Retina (tissue), 1 donor: ENCODE data around the gene PGAP3.

Experiments
- DNase-seq: peaks from one replicate; pipeline ENCODE4 v3.0.0-alpha.2; 2016

PGAP3 gene

GRCh38 chr17:39655105-39655504 lies 32.8 kb downstream of the PGAP3 start:
- DNase-seq: no peak

GRCh38 chr17:39653662-39654331 lies 34.1 kb downstream of the PGAP3 start:
- peak; percentile 52 for DNase-seq

- no peak for DNase-seq
These were observed 34.6 kb downstream of the PGAP3 start for GRCh38 chr17:39653316-39653661.

- peak; percentile 74 for DNase-seq
These were observed 35.1 kb downstream of the PGAP3 start for GRCh38 chr17:39652587-39653315.

- DNase-seq: no peak
These were observed 35.8 kb downstream of the PGAP3 start for GRCh38 chr17:39651923-39652586.

GRCh38 chr17:39650121-39650579 lies 37.7 kb downstream of the PGAP3 start:
- no peak for DNase-seq

GRCh38 chr17:39648616-39649366 lies 39.1 kb downstream of the PGAP3 start:
- DNase-seq: no peak

- DNase-seq: no peak
These were observed 40.6 kb downstream of the PGAP3 start for GRCh38 chr17:39647256-39647655.

GRCh38 chr17:39643271-39643670 lies 44.6 kb downstream of the PGAP3 start:
- DNase-seq: no peak

GRCh38 chr17:39642291-39643074 lies 45.4 kb downstream of the PGAP3 start:
- no peak for DNase-seq

GRCh38 chr17:39641883-39642282 lies 46.0 kb downstream of the PGAP3 start:
- DNase-seq: no peak

- no peak for DNase-seq
These were observed 46.8 kb downstream of the PGAP3 start for GRCh38 chr17:39641097-39641496.

- no peak for DNase-seq
These were observed 47.2 kb downstream of the PGAP3 start for GRCh38 chr17:39640591-39641031.

GRCh38 chr17:39639566-39640458 lies 48.0 kb downstream of the PGAP3 start:
- DNase-seq: no peak

GRCh38 chr17:39639043-39639442 lies 48.8 kb downstream of the PGAP3 start:
- no peak for DNase-seq

- DNase-seq: no peak
These were observed 49.5 kb downstream of the PGAP3 start for GRCh38 chr17:39638317-39638716.

- peak; percentile 93 for DNase-seq
These were observed 50.7 kb downstream of the PGAP3 start, which contains the start of gene STARD3 for GRCh38 chr17:39636927-39637736. TSS of gene STARD3 (plus strand) at chr17:39637144. CDS start at chr17:39653532, 16,388 bp downstream.

- no peak for DNase-seq
These were observed 51.3 kb downstream of the PGAP3 start for GRCh38 chr17:39636587-39636926.

- no peak for DNase-seq
These were observed 52.2 kb downstream of the PGAP3 start for GRCh38 chr17:39635614-39636176.

GRCh38 chr17:39634384-39634871 lies 53.4 kb downstream of the PGAP3 start:
- peak; percentile 69 for DNase-seq
